CD4-positive, alpha-beta T cell treated with Interleukin-12 subunit alpha and Interleukin-12 subunit beta, for 1 hour (primary cell): ENCODE measurements around the gene PSORS1C2.

Experiments
- DNase-seq: peaks from one replicate; pipeline ENCODE4 v3.0.0-alpha.2; 2020

Gene PSORS1C2

GRCh38 chr6:31135710-31136109 lies 3.2 kb downstream of the PSORS1C2 start:
- DNase-seq, result no peak

GRCh38 chr6:31132806-31133205 lies 6.1 kb downstream of the PSORS1C2 start:
- DNase-seq, result no peak

- DNase-seq, result no peak
Measured at GRCh38 chr6:31131595-31131994, 7.3 kb downstream of the PSORS1C2 start.

- no peak for DNase-seq
Measured at GRCh38 chr6:31130751-31131150, 8.1 kb downstream of the PSORS1C2 start.

DNA sequence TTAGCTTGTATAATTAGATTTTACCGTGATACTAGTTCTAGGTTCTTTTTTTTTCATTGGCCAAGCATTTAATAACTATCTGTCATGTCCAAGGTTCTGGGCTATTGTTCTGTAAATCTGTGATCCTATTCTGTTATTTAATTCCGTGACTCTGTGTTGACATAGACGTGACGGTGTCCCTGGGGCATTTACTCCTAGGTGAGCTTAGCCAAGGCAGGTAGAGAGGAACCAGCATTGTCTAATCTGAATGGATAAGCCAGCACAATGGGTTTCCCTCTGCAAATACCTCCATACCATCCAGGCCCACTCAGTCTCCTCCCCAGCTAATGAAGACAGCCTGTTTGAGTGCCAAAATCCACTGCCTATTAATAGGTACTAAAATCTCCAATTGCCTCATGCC lies 9.7 kb downstream of the PSORS1C2 start:
- no peak for DNase-seq

DNA sequence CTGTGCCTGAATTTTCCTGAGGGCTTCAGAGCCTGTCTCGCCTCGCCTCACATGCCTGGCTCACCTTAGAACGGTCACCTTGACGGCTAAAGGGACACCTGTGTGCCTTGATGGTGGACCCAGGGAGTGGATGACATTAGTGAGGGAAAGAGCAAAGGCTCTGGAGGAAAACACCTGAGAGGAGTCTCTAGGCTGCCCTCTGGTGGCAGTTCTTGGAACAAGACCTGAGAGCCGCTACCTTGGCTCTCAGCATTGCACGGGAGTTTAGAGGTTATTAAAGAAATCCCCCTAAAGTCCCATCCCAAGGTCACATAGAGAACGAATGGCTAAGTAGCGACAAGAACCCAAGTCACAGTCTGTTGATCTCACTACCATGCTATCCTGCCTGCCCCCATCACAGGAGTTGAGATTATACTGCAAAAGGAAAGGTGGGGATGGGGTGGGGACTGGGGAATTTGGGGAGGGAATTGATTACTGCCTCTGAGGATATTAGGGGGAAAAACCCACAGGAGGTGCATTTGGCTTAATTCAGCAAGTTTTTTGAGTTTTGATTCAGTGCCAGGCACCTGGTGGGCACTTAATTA lies 10.7 kb downstream of the PSORS1C2 start:
- DNase-seq, result peak; percentile 76

- DNase-seq, result no peak
Measured at GRCh38 chr6:31126396-31127175, 12.3 kb downstream of the PSORS1C2 start.

GRCh38 chr6:31125586-31126363 lies 13.1 kb downstream of the PSORS1C2 start:
- DNase-seq, result no peak

DNA sequence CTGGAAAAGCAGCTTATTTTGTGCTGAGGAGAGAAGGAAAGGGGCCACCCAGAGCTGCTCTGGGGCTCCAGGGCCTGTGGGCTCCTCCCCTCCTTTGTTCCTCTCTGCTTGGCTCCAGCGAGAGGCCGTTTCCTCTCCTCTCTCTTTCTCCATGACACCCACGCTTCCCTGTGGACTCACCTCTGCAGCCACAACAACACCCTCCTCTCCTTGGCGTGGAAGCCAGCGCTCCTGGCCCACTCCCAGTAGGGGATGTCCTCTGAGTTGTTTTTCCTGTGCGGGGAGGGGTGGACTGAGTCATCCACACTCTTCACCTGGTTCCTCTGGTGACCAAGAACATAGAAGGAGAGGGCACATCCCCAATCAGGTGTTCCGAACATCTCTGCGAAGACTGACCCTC lies 13.7 kb downstream of the PSORS1C2 start:
- DNase-seq, result no peak

- DNase-seq, result no peak
Measured at GRCh38 chr6:31122791-31123706, 15.8 kb downstream of the PSORS1C2 start.

DNA sequence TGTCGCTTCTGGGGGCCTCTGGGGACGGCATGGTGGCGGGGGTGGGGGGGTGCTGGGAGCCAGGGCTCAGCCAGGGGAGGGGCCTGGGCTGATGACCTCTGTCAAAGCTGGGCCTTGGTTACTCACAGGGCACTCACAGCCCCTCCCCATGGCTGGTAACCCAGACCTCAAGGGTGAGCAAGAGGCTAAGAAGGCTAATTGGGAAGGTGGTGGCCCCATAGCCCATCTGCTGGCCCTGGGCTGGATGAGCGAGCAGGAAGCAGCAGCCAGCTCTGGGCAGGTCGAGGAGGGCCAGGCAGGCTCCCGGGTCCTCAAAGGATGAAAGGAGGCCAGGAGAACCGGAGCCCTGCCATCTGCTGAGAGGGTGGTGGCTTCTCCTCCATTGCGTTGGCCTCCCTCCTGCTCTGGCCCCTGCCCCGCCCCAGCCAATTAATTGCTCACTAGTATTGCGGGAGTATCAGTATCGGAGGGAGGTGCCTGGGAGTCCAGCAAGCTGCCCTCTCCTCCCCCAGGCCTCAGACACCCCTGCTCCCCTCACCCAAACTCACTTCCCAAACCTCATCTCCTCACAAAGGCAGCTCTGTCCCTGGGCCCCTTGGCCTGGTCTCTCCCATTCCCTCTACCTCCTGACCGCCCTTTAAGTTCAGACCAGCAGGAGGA lies 17.6 kb downstream of the PSORS1C2 start:
- no peak for DNase-seq

DNA sequence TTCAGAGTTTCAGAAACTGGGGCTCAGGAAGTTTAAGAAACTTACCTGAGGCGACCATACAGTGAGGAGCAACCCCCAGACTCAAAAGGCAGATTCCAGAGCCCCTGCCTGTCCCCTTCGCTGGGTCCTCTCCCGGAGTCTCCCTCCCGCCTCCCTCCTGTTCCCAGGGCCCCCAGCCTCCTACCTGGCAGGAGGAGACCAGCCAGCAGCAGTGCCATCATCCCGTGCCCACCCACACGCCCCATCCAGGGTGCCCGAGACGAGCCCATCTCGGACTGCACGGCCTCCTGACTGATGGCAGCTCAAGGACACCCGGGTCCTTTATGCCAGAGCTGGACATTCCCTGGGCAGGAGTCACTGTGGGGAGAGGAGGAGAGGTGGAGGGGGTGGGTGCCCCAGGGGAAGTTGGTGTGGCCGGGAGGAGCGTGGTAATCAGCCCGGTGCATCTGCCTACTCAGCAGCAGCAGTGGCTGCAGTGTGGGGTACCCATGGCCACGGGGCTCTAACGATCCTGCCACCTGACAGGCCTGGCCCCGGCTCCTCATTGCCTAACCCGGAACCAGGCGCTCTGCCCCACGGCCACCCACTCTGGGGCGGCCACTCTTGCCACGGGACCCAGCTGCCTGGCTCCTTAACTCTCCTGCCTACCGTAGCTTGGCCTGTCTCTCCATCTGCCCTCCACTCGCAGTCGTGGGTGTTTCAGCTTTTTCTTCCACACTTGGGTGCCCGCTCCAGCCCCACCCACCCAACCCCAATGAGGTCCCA lies 18.5 kb downstream of the PSORS1C2 start, which contains the start of gene CDSN:
Gene CDSN (minus strand): TSS at position 296 of the 765 bp plus-strand sequence. CDS start 27 bp downstream, at position 269.
- DNase-seq, result no peak

- DNase-seq, result no peak
Measured at GRCh38 chr6:31118178-31118577, 20.7 kb downstream of the PSORS1C2 start.

- no peak for DNase-seq
Measured at GRCh38 chr6:31116661-31117385, 22.0 kb downstream of the PSORS1C2 start.

DNA sequence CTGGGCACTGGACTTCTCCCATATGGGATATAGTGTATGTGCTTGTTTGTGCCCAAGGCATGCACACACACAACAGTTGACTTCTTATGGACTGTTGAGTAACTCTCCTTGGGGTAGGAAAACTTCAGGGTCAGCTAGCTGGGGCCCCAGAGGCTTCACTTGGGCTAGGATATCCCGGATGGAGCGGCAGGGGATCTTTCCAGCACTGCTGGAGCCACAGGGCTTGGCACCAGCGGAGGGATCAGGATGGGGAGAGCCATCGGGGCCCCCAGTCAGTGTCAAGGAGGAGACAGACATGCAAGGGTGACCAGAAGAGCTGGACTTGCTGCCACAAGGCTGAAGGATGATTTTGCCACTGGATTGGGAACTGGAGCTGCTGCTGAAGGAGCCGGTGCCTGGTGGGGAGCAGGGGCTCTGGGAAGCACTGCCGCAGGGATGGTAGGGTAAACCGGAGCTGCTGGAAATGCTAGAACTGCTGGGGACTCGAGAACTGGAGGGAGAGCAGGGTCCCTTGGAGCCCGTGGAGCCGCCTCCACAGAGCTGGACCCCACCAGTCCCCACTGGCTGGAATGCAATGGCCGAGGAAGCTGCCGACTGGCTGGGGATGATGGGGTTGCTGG lies 22.8 kb downstream of the PSORS1C2 start:
- no peak for DNase-seq

DNA sequence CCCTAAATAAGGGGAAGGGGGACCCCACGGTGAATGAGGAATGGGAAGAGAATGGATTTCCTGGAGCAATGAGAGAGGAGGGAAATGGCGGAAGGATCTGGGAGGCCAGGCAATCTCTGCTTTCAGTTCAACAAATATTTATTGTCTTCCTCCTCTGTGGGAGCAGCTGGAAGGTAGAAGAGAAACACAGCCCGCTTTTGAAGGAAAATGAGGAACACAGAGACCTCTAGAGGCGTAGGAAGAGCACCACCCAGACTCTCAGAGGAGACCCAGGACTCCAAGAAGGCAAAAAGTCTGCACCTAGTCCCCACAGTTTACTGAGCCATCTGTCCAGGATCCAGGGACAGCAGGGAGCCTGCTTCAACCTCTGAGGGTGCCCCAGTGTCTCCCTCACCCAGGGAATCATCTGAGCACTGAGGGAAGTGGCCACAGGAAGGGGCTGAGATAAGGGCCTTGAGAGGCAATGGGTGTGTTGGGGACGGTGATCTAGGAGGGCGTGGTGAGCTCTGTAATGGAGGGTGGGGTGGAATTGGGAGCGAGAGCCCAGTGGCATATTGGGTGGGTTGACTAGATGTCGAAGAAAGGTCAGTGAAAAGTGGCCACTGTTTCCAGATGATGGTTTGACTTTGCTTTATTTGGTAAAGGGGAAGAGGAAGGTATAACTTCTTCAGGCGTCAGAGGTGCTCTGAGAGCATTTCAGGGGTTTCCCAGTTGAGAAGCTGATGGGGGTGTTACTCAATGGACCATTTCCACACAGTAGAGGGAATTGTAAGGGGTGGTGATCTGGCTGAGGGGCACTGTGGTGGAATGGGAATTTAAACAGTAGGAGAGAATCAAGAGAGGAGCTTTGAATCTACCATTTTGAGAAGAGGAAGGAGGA lies 23.7 kb downstream of the PSORS1C2 start:
- peak; percentile 17 for DNase-seq

DNA sequence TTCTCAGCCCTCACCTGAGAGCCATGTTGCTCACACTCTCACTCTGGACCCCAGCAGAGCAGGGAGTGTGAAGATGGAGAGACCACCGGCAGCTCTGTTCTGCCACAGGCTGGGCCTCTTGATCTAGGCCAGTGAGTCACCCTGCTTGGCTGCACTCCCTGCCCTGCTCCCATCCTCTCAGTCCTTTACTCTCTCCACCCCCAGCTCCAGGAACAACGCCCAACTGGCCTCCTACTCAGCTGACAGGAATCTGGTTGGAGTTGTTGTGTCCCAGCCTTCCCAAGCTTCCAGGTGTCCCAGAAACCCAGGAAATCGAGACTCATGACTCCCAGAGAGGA lies 24.4 kb downstream of the PSORS1C2 start, which contains the start of gene PSORS1C1:
Gene PSORS1C1 (plus strand): TSS at position 260 of the 338 bp plus-strand sequence. CDS start 14,833 bp downstream, outside the sequence.
- no peak for DNase-seq

DNA sequence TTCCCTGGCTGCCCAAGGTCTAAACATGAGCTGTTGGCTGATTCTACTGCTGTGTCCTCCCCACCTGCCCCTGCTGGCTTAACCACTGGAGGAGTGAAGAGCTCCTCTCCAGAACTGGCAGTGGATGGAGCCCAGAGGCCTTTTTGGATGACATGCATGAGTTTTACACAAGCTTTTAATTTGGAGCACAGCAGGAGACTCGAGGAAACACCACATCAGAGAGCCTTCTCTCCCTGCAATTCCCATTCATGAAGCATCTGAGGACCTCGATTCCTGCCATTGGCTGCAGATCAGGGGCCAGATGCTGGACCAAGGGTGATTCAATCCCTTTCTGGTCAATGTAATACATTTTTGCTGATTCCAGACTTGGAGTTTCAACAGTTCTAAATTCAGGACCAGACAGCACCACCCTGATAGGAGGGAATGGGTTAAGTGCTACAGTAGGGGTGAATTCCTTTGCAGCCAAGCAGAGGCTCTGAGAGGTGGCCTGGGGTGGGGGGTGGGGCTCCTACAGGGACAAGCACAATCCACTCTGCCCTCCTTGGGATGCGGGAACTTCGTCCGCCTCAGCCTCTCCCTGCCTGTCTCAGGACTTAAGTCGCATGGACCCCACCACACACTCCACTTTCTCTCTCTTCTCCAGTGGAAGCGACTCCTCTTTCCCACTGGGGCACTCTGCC lies 24.9 kb downstream of the PSORS1C2 start:
- no peak for DNase-seq
